HepG2 (cell line): Measurements from ENCODE around the gene SHPK. TPM values are rescaled to one million over a fixed set of nuclear protein-coding genes. Genes with fewer than 3 reads are reported as not detected.
A peak's percentile ranks its signal among the peaks of the same experiment; 100 is the strongest.

Experiments used
- ATAC-seq: fragments of 200-7000 bp; cut with Tn5 transposase; 3 replicates; pipeline ENCODE4 v1.9.1; 2020; ENCODE audit warnings: mild to moderate bottlenecking, moderate library complexity
- BruUV-seq: library from RNA; stranded (reverse); fragments of 400-500 nt; replicated peaks from 2 replicates; lab custom pipeline; 2021; lab: Mats Ljungman, UMichigan
- CTCF ChIA-PET: fragments of 300-600 bp; formaldehyde crosslinking; extraction: SDS; loops from one replicate; lab custom pipeline; 2021; ENCODE audit warnings: low total read pairs, inconsistent platforms, low intra/inter-chr PET ratio; lab: Yijun Ruan, JAX
- POLR2A ChIA-PET: fragments of 350-600 bp; sonication (Branson Sonifier 250); formaldehyde crosslinking; loops from one replicate; lab custom pipeline; 2020; ENCODE audit warnings: antibody characterized with exemption, inconsistent platforms; lab: Yijun Ruan, JAX
- DNase-seq: peaks from one replicate; pipeline ENCODE4 v3.0.0-alpha.2; 2015; ENCODE audit warnings: low spot score
- FAIRE-seq: peaks from 3 replicates; lab custom pipeline; 2011; peaks lifted over from hg19 to GRCh38; lab: Jason Lieb, UNC
- H2AFZ ChIP-seq: one replicate; pipeline ENCODE4 v1.6.1; 2011; ENCODE audit warnings: low read length, inconsistent platforms
- H3K27ac ChIP-seq: fragments of 300-600 bp; 3 replicates; pipeline ENCODE4 v1.8.0; 2011; ENCODE audit warnings: mixed run types, mild to moderate bottlenecking, mixed read lengths, low read length, inconsistent platforms; ENCODE audit not compliant: insufficient read depth; ENCODE audit errors: extremely low read length
- H3K27me3 ChIP-seq, 2 experiments: fragments of 200-600 bp in 1 of 2; 2 replicates in 1 of 2; 3 replicates in 1 of 2; pipeline versions ENCODE4 v1.6.0 to v1.8.0; 2011; ENCODE audit warnings: low read length in 2 of 2, mild to moderate bottlenecking in 2 of 2, moderate library complexity in 2 of 2, inconsistent platforms in 1 of 2; ENCODE audit not compliant: insufficient read depth in 2 of 2, control insufficient read depth in 1 of 2
- H3K36me3 ChIP-seq, 2 experiments: fragments of 200-600 bp in 1 of 2; replicated peaks in 1 of 2; 2 replicates in 1 of 2; 3 replicates in 1 of 2; pipeline versions ENCODE4 v1.5.1 to v1.8.0; 2011; ENCODE audit warnings: low read length in 2 of 2, inconsistent platforms in 1 of 2; ENCODE audit not compliant: insufficient read depth in 2 of 2, control insufficient read depth in 1 of 2
- H3K4me1 ChIP-seq: 2 replicates; pipeline ENCODE4 v1.5.1; 2012; ENCODE audit warnings: low read length, inconsistent platforms; ENCODE audit not compliant: insufficient read depth
- H3K4me2 ChIP-seq: 2 replicates; pipeline ENCODE4 v1.6.0; 2011; ENCODE audit warnings: low read depth, low read length, inconsistent platforms
- H3K4me3 ChIP-seq, 3 experiments: fragments of 200-600 bp in 1 of 3; sonication (generic), shearing (Covaris generic) in 1 of 3; replicated peaks in 1 of 3; 2 replicates each; pipeline ENCODE4 v1.5.1; 2011 to 2016; ENCODE audit warnings: low read length in 3 of 3, inconsistent platforms in 2 of 3, low read depth in 2 of 3, mild to moderate bottlenecking in 2 of 3, control low read depth in 1 of 3, mixed read lengths in 1 of 3; ENCODE audit not compliant: insufficient read depth in 1 of 3
- H3K79me2 ChIP-seq: one replicate; pipeline ENCODE4 v1.6.1; 2011; ENCODE audit warnings: low read length, inconsistent platforms; ENCODE audit not compliant: insufficient read depth
- H3K9ac ChIP-seq: 2 replicates; pipeline ENCODE4 v1.6.0; 2011; ENCODE audit warnings: mild to moderate bottlenecking, low read depth, low read length, inconsistent platforms; ENCODE audit not compliant: insufficient read depth
- H3K9me3 ChIP-seq: 2 replicates; pipeline ENCODE4 v1.5.1; 2012; ENCODE audit warnings: mild to moderate bottlenecking, low read length
- H4K20me1 ChIP-seq: 2 replicates; pipeline ENCODE4 v1.6.0; 2011; ENCODE audit warnings: inconsistent platforms, mild to moderate bottlenecking, low read length, moderate library complexity; ENCODE audit not compliant: insufficient read depth
- BHLHE40 ChIP-seq: IDR thresholded peaks from 2 replicates; pipeline ENCODE4 v1.6.1; 2011; ENCODE audit warnings: low read length, improper control_type of control experiment
- HOMEZ ChIP-seq: IDR thresholded peaks from 2 replicates; pipeline ENCODE4 v1.6.1; 2016; ENCODE audit warnings: low read depth
- MATR3 ChIP-seq: sonication (generic); formaldehyde crosslinking; IDR thresholded peaks from 2 replicates; pipeline ENCODE4 v1.4.0; 2020; ENCODE audit warnings: missing genetic modification reagents
- PRPF4 ChIP-seq: fragments of 200-400 bp; formaldehyde crosslinking; IDR thresholded peaks from 2 replicates; pipeline ENCODE4 v1.6.1; 2016; ENCODE audit warnings: low read length, low read depth; ENCODE audit not compliant: poor library complexity, severe bottlenecking
- SMAD3 ChIP-seq: sonication (generic); formaldehyde crosslinking; IDR thresholded peaks from 2 replicates; pipeline ENCODE4 v1.4.0; 2020; ENCODE audit warnings: missing genetic modification reagents
- ZC3H13 ChIP-seq: sonication (generic); formaldehyde crosslinking; IDR thresholded peaks from 2 replicates; pipeline ENCODE4 v1.8.1; 2023; ENCODE audit warnings: mild to moderate bottlenecking, missing genetic modification reagents, moderate library complexity
- ZEB1 ChIP-seq: IDR thresholded peaks from 2 replicates; pipeline ENCODE4 v1.6.1; 2012; ENCODE audit warnings: mild to moderate bottlenecking, low read depth, inconsistent platforms; ENCODE audit not compliant: insufficient replicate concordance
- ZNF589 ChIP-seq: sonication (generic); formaldehyde crosslinking; conservative IDR thresholded peaks from 2 replicates; pipeline ENCODE4 v1.8.0; 2022; ENCODE audit warnings: mild to moderate bottlenecking, moderate library complexity, missing genetic modification reagents
- ZNF629 ChIP-seq: sonication (generic); formaldehyde crosslinking; conservative IDR thresholded peaks from 2 replicates; pipeline ENCODE4 v1.5.0; 2020; ENCODE audit warnings: missing genetic modification reagents
- WGBS: methylation state at CpG from one replicate; pipeline ENCODE4 v1.1.6; 2017; ENCODE audit warnings: low lambda C conversion rate; 5-methylcytosine and 5-hydroxymethylcytosine counted together
- in situ Hi-C: cut with HindIII; loops from 2 replicates; pipeline ENCODE4 v1.10.0; 2017; ENCODE audit warnings: low pct_unique_long_range_greater_than_20kb; ENCODE audit not compliant: extremely low pct_ligation_motif_present
- intact Hi-C: fragments of 100-400 bp; cut with micrococcal nuclease; formaldehyde crosslinking; loops from one replicate; pipeline ENCODE4 v1.10.0; 2022; ENCODE audit not compliant: unreplicated experiment
- polyA plus RNA-seq, 8 experiments: library from polyadenylated mRNA; depleted of rRNA in 3 of 8; stranded (reverse) in 7 of 8; unstranded in 1 of 8; fragments of >200 nt; fragmentation: Illumina TruSeq in 4 of 8; extraction: Trizol in 4 of 8; gene quantifications; 2 replicates each; pipeline versions ENCODE4 v1.2.1 to v1.2.3, GENCODE V29; 2011 to 2016; ENCODE audit warnings: low read depth in 4 of 8, missing spikeins in 1 of 8, mixed read lengths in 1 of 8; ENCODE audit not compliant: insufficient read depth in 1 of 8
- total RNA-seq, 5 experiments: library from RNA; depleted of rRNA; stranded (reverse); fragments of >200 nt; fragmentation: Illumina TruSeq; extraction: Trizol; gene quantifications; 2 replicates each; pipeline ENCODE4 v1.2.3, GENCODE V29; 2016; ENCODE audit warnings: low read depth in 1 of 5

SHPK gene
- total and polyA plus RNA-seq, 2 of the 13 experiments (the other 11 are each of a cell fraction or from before 2014, with no cell fraction given), result 16.2 to 30.9 TPM

DNA sequence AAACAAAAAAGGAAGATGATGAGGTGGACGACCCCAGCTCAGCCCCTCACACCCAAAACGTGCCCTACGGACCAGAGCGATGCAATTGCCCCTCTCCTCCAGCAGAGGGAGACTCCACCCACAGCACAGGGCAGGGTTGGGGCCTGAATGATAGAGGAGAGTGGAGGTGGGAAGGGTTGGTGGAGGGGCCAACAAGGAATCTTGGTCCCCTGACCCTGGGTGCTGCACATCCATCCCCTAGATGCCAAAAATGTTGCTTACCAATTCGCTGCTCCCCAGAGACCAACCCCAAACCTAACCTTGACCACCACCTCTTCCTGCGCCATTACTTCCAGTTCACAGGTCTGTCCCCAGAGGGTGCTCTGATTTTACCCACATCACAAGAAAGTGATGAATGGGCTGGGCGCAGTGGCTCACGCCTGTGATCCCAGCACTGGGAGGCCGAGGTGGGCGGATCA lies 47.0 kb upstream of the SHPK start (continued):
- peak; percentile 20; the same call in 1 of the 2 replicates for TF ChIP-seq BHLHE40

DNA sequence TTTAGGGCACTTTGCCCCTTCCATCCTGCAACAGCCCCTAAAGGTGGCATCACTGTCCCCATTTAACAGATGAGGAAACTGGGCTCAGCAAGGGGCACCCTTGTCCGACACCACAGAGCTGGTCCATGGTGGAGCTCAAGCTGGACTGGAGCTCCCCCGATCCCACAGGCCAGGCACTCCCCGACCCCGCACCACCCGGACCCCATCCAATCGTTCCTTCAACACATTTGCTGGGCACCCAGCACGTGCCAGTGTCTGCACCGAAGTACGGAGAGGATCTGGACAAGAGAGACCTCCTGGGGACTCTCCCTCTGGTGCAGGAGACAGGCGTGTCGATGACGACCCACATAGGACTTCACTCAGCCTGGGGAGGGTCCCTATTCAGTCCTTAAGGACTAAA lies 46.0 kb upstream of the SHPK start:
- TF ChIP-seq ZNF589 (CRISPR knock-in tag) (no peak), PRPF4 (no peak), ZNF629 (CRISPR knock-in tag) (peak; percentile 56), ZEB1 (no peak), ZC3H13 (no peak), SMAD3 (CRISPR knock-in tag) (no peak), MATR3 (CRISPR knock-in tag) (no peak), HOMEZ (no peak)
- Histone ChIP-seq H3K79me2 (no peaks in the 10 kb centered on the region), H2AFZ (no peak overlapping the region), H3K9me3 (no peaks in the 10 kb centered on the region), H3K4me2 (peak overlapping the region; percentile 29; the same call in 1 of the 2 replicates), H3K27me3 (peaks cover 2 to 7% of the 10 kb centered on the region in 2 experiments; a peak in 4 of 5 replicates), H4K20me1 (no peaks in the 10 kb centered on the region), H3K9ac (no peak overlapping the region), H3K27ac (no peak overlapping the region), H3K4me3 (no peak overlapping the region), H3K4me1 (peaks cover 14% of the 10 kb centered on the region), H3K36me3 (no peaks in the 10 kb centered on the region)
- intact Hi-C loops (loop anchor here (5.0 kb wide), 2 partner anchors 50 to 145 kb away; no protein-coding TSS in a partner anchor), in situ Hi-C loops (no loop called here)
- DNase-seq (no peak), ATAC-seq (no peak), FAIRE-seq (no peak)
- BruUV-seq, result no TSS peak
- ChIA-PET POLR2A (interaction anchor here (0.8 kb wide), 1 partner anchor 14 kb away, joined by 4 read pairs; the partner anchor contains the start of gene TAX1BP3), CTCF (interaction anchor here (1.5 to 1.9 kb wide), 2 partner anchors 50 to 145 kb away, joined by 7 read pairs; no protein-coding TSS in a partner anchor)
- WGBS, result 82% methylated on average over 7 of the region's 12 CpGs
